ENCODE measurements around the gene KCNJ5. TPM values are rescaled to one million over a fixed set of nuclear protein-coding genes. Genes with fewer than 3 reads are reported as not detected.

The KCNJ5 gene
- total RNA-seq, 1 donor from 2014 or later: not detected

- intact Hi-C loops (cut with micrococcal nuclease): loop anchor here (5.0 kb wide), 1 partner anchor 215 kb away; no protein-coding TSS in a partner anchor
- H3K27ac Mint-ChIP-seq: peak overlapping the region; percentile 0
- H3K36me3 Mint-ChIP-seq (ENCODE audit: low read depth): no peaks in the 10 kb centered on the region
- ATAC-seq (ENCODE audit: low read depth): no peak
- no peak for DNase-seq
- POLR2A ChIA-PET: no interaction called here
- no peak overlapping the region for H3K4me3 Mint-ChIP-seq
- no peaks in the 10 kb centered on the region for H3K27me3 Mint-ChIP-seq
- H3K4me1 Mint-ChIP-seq: peaks cover 70% of the 10 kb centered on the region
- CTCF ChIA-PET: interaction anchor here (0.8 to 1.7 kb wide), 2 partner anchors 89 to 689 kb away, joined by 3 to 5 read pairs; no protein-coding TSS in a partner anchor
- no peaks in the 10 kb centered on the region for H3K9me3 Mint-ChIP-seq
- TF ChIP-seq CTCF (IDR thresholded peaks at IDR 0.05): no peak
Measured at GRCh38 chr11:128846985-128847384, 44.2 kb upstream of the KCNJ5 start.

DNA sequence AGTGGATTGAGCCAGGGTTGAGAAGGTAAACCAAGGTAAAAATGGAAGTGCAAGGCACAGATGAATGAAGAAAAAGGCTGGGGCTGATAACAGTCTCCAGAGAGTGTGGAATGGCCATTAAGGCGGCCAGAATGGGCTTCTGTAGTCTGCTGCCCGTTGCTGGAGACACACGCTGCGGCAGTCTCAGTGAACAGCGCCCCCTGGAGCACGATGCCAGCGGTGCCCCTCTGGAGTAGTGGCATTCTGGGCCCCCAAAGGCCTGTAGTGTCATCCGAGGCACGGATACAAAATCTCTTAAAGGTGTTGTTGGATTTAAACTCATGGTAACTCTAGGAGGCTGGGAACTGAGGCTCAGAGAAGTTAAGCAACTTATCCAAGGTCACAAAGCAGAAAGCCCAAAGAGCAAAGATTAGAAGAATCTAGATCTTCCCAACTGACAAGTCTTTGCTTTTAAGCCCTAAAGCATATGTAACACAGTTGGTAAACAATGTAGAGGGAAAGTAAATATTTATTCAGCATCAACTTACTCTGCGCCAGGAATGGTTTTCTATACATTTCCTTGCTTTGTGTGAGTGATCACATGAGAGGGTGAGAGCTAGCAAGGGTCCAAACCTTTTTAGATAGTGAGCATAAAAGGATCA lies 42.2 kb upstream of the KCNJ5 start:
- no peaks in the 10 kb centered on the region for H3K9me3 Mint-ChIP-seq
- ChIA-PET POLR2A (interaction anchor here (1.0 kb wide), 1 partner anchor 8 kb away, joined by 3 read pairs; no protein-coding TSS in a partner anchor), CTCF (interaction anchor here (0.7 to 2.3 kb wide), 15 partner anchors 9 to 691 kb away, joined by 3 to 20 read pairs (median 3); no protein-coding TSS in a partner anchor)
- no peaks in the 10 kb centered on the region for H3K27me3 Mint-ChIP-seq
- peak; percentile 29 for TF ChIP-seq CTCF (IDR thresholded peaks at IDR 0.05)
- intact Hi-C loops (cut with micrococcal nuclease): loop anchor here (1.0 to 5.0 kb wide), 4 partner anchors 10 to 677 kb away; no protein-coding TSS in a partner anchor
- peak overlapping the region; percentile 60 for H3K27ac Mint-ChIP-seq
- peaks cover 58% of the 10 kb centered on the region for H3K4me1 Mint-ChIP-seq
- ATAC-seq (ENCODE audit: low read depth) (peak; percentile 73), DNase-seq (peak; percentile 57)
- no peaks in the 10 kb centered on the region for H3K36me3 Mint-ChIP-seq (ENCODE audit: low read depth)
- no peak overlapping the region for H3K4me3 Mint-ChIP-seq

DNA sequence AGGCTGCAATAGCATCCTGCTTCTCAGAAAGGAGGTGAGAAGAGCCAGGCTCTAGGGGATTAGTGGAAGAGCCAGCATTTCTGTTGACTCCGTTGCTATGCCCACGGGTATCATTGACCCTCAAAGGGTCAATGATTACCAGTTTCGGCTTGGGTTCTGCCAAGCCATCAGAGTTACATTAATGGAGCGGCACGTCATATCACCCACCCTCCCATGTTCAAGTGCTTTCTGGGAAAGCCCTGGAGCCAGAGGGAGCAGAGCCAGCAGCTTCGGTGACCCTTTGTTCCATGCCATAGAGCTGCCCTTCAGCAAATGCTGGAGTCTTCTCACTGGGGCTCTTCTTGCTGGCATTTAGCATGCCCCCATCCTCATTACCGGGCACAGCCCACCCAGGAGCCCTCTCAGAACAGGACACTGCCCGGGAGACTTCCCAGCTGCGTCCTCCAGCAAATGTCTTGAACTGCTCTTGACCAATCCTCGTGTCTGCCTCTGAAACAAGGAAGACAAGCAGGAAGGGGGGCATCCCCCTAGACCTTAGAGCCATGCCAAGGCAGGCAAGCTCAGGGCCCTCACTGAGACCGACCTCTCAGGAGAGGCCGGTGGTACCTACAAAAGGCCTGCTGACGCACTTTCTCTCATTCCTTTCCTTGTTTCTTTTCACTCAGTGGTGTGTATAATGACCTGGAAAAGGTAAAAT lies 38.7 kb upstream of the KCNJ5 start:
- Mint-ChIP-seq H3K4me1 (peaks cover 33% of the 10 kb centered on the region), H3K36me3 (ENCODE audit: low read depth) (no peaks in the 10 kb centered on the region), H3K4me3 (no peak overlapping the region), H3K9me3 (no peaks in the 10 kb centered on the region), H3K27ac (no peak overlapping the region), H3K27me3 (no peaks in the 10 kb centered on the region)
- intact Hi-C loops (cut with micrococcal nuclease): no loop called here
- CTCF ChIA-PET: interaction anchor here (1.2 to 2.6 kb wide), 5 partner anchors 21 to 695 kb away, joined by 3 to 8 read pairs (median 6); no protein-coding TSS in a partner anchor
- ATAC-seq (ENCODE audit: low read depth): no peak
- TF ChIP-seq CTCF (IDR thresholded peaks at IDR 0.05): no peak
- POLR2A ChIA-PET: interaction anchor here (0.8 to 1.5 kb wide), 2 partner anchors 8 to 222 kb away, joined by 3 read pairs; no protein-coding TSS in a partner anchor
- DNase-seq: no peak

GRCh38 chr11:128853559-128853958 lies 37.6 kb upstream of the KCNJ5 start:
- Mint-ChIP-seq H3K4me1 (peaks cover 31% of the 10 kb centered on the region), H3K9me3 (no peaks in the 10 kb centered on the region), H3K4me3 (no peak overlapping the region), H3K27me3 (no peaks in the 10 kb centered on the region), H3K27ac (no peak overlapping the region), H3K36me3 (ENCODE audit: low read depth) (no peaks in the 10 kb centered on the region)
- POLR2A ChIA-PET: interaction anchor here (0.8 to 1.5 kb wide), 2 partner anchors 9 to 223 kb away, joined by 3 read pairs; no protein-coding TSS in a partner anchor
- CTCF ChIA-PET: interaction anchor here (0.6 to 2.9 kb wide), 4 partner anchors 12 to 696 kb away, joined by 3 to 10 read pairs (median 7); no protein-coding TSS in a partner anchor
- ATAC-seq (ENCODE audit: low read depth): peak; percentile 37
- TF ChIP-seq CTCF (IDR thresholded peaks at IDR 0.05): no peak
- intact Hi-C loops (cut with micrococcal nuclease): no loop called here
- no peak for DNase-seq

GRCh38 chr11:128854841-128855240 lies 36.3 kb upstream of the KCNJ5 start:
- Mint-ChIP-seq H3K27me3 (no peaks in the 10 kb centered on the region), H3K36me3 (ENCODE audit: low read depth) (no peaks in the 10 kb centered on the region), H3K27ac (no peak overlapping the region), H3K9me3 (no peaks in the 10 kb centered on the region), H3K4me3 (no peak overlapping the region), H3K4me1 (peaks cover 25% of the 10 kb centered on the region)
- intact Hi-C loops (cut with micrococcal nuclease): no loop called here
- no peak for TF ChIP-seq CTCF (IDR thresholded peaks at IDR 0.05)
- ATAC-seq (ENCODE audit: low read depth) (no peak), DNase-seq (no peak)
- CTCF ChIA-PET: interaction anchor here (2.6 to 2.9 kb wide), 2 partner anchors 23 to 697 kb away, joined by 8 to 10 read pairs; no protein-coding TSS in a partner anchor
- POLR2A ChIA-PET: no interaction called here
